ENCODE data around the gene EPG5. TPM values are rescaled to one million over a fixed set of nuclear protein-coding genes. Genes with fewer than 3 reads are reported as not detected.
A peak's percentile ranks its signal among the peaks of the same experiment; 100 is the strongest.

EPG5 gene
- total and polyA plus RNA-seq, 10 of the 15 experiments (the other 5 are each of a cell fraction or from before 2014, with no cell fraction given) = 1.9 to 27.7 (median 9.0) TPM

DNA sequence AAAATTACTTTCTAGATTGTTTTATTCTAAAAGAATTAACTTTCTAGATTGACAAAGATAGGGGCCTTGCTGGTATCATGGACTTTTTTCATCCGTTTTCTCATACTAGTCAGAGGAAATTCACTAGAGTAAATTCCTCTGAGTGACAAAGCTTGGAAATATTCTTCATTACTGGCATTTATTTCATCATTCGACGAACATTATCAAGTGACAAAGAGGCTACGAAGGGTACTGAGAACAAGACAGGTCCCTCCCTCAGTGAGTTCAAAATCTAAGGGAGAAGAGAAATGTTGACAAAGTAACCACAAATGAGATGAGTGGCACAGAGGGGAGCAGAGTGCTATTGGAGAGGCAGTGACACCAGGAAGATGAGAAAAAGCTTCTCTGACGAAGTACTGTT is 4.3 kb downstream of the EPG5 start:
- intact Hi-C loops (cut with micrococcal nuclease; ENCODE audit: unreplicated experiment) (no loop called here), in situ Hi-C loops (cut with MboI) (no loop called here)
- SMC1A ChIA-PET (ENCODE audit: uncharacterized antibody, unreplicated experiment) = interaction anchor here (0.9 to 3.2 kb wide), 6 partner anchors 18 to 275 kb away, joined by 3 to 15 read pairs (median 4); no protein-coding TSS in a partner anchor
- no peak for TF ChIP-seq KAT2A (conservative IDR thresholded peaks at IDR 0.05; ENCODE audit: control insufficient read depth, low read depth, low read length)
- TF ChIP-seq, protein P1, sequence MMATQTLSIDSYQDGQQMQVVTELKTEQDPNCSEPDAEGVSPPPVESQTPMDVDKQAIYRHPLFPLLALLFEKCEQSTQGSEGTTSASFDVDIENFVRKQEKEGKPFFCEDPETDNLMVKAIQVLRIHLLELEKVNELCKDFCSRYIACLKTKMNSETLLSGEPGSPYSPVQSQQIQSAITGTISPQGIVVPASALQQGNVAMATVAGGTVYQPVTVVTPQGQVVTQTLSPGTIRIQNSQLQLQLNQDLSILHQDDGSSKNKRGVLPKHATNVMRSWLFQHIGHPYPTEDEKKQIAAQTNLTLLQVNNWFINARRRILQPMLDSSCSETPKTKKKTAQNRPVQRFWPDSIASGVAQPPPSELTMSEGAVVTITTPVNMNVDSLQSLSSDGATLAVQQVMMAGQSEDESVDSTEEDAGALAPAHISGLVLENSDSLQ (IDR thresholded peaks at IDR 0.05) = peak; percentile 20; the same call in 1 of the 2 replicates
- peaks cover 10% of the 10 kb centered on the region for H3K79me2 ChIP-seq (ENCODE audit: control insufficient read depth, insufficient read depth, low read length)
- ATAC-seq (no peak), DNase-seq (ENCODE audit: low read depth, low spot score) (no peak), FAIRE-seq (no peak)
- no peaks in the 10 kb centered on the region for H4K20me1 ChIP-seq (ENCODE audit: control insufficient read depth, insufficient read depth)
- H3K9me3 ChIP-seq (replicated peaks; ENCODE audit: control insufficient read depth, insufficient read depth, low read length) = no peaks in the 10 kb centered on the region; the same call in 2 of the 3 replicates
- no peaks in the 10 kb centered on the region for H3K36me3 ChIP-seq (ENCODE audit: control insufficient read depth in 2 of 2, insufficient read depth in 2 of 2, low read length in 1 of 2)
- BruUV-seq (replicated peaks) = no TSS peak
- H3K4me3 ChIP-seq = no peak overlapping the region
- 0 out of 2 replicates have a peak overlapping the region, but pooled peaks have one; percentile 9 for H3K4me2 ChIP-seq (ENCODE audit: control insufficient read depth, insufficient read depth)
- CTCF ChIA-PET = interaction anchor here (1.1 to 1.8 kb wide), 5 partner anchors 17 to 275 kb away, joined by 3 to 5 read pairs (median 4); no protein-coding TSS in a partner anchor
- H3K9ac ChIP-seq (ENCODE audit: control insufficient read depth, insufficient read depth, low read length) = no peak overlapping the region
- no peaks in the 10 kb centered on the region for H3K4me1 ChIP-seq (ENCODE audit: control insufficient read depth, insufficient read depth, low read length)
- WGBS (ENCODE audit: insufficient coverage, insufficient replicate concordance, low lambda C conversion rate, missing lambda C conversion rate) = 81% methylated on average over 5 of the region's 5 CpGs
- no peak overlapping the region for H2AFZ ChIP-seq (ENCODE audit: control insufficient read depth, low read depth, low read length)
- H3K27ac ChIP-seq (ENCODE audit: control insufficient read depth, insufficient read depth) = no peak overlapping the region
- POLR2A ChIA-PET = interaction anchor here (0.9 to 1.5 kb wide), 3 partner anchors 9 to 135 kb away, joined by 3 to 5 read pairs (median 3); no protein-coding TSS in a partner anchor
- H3K27me3 ChIP-seq (replicated peaks in 1 of 2; ENCODE audit: control insufficient read depth in 2 of 2, insufficient read depth in 2 of 2, low read length in 1 of 2) = no peaks in the 10 kb centered on the region
- RAD21 ChIA-PET (ENCODE audit: unreplicated experiment) = interaction anchor here (0.6 to 1.7 kb wide), 2 partner anchors 25 to 298 kb away, joined by 3 to 4 read pairs; no protein-coding TSS in a partner anchor

DNA sequence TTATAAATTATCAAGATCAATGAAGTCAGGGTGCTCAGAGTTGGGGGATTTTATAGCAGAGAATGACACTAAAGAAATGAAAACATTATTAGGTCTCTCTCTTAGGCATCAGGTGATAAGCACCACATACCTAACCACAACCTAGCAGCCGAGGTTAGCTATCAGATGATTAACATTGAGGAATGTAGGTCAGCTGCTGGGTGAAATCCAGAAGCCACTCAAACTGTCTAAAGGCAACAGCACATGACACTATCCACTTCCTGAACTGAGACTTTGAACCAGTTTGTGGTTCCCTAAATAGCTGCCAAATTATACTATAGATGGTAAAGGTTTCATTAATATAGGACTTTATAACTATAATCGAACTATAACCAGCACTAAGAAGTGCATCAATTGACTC is 4.7 kb downstream of the EPG5 start:
- Histone ChIP-seq H3K27ac (ENCODE audit: control insufficient read depth, insufficient read depth) (no peak overlapping the region), H4K20me1 (ENCODE audit: control insufficient read depth, insufficient read depth) (no peaks in the 10 kb centered on the region), H3K36me3 (ENCODE audit: control insufficient read depth in 2 of 2, insufficient read depth in 2 of 2, low read length in 1 of 2) (no peaks in the 10 kb centered on the region), H3K9ac (ENCODE audit: control insufficient read depth, insufficient read depth, low read length) (no peak overlapping the region), H3K9me3 (replicated peaks; ENCODE audit: control insufficient read depth, insufficient read depth, low read length) (no peaks in the 10 kb centered on the region; the same call in 2 of the 3 replicates), H2AFZ (ENCODE audit: control insufficient read depth, low read depth, low read length) (no peak overlapping the region), H3K4me1 (ENCODE audit: control insufficient read depth, insufficient read depth, low read length) (no peaks in the 10 kb centered on the region), H3K4me2 (ENCODE audit: control insufficient read depth, insufficient read depth) (no peak overlapping the region), H3K79me2 (ENCODE audit: control insufficient read depth, insufficient read depth, low read length) (peaks cover 10% of the 10 kb centered on the region), H3K27me3 (replicated peaks in 1 of 2; ENCODE audit: control insufficient read depth in 2 of 2, insufficient read depth in 2 of 2, low read length in 1 of 2) (no peaks in the 10 kb centered on the region), H3K4me3 (no peak overlapping the region)
- POLR2A ChIA-PET = interaction anchor here (0.9 kb wide), 1 partner anchor 21 kb away, joined by 3 read pairs; no protein-coding TSS in a partner anchor
- CTCF ChIA-PET = interaction anchor here (0.6 to 1.8 kb wide), 6 partner anchors 17 to 275 kb away, joined by 3 to 5 read pairs (median 4); no protein-coding TSS in a partner anchor
- intact Hi-C loops (cut with micrococcal nuclease; ENCODE audit: unreplicated experiment) (no loop called here), in situ Hi-C loops (cut with MboI) (no loop called here)
- DNase-seq (ENCODE audit: low read depth, low spot score) = peak; percentile 30
- BruUV-seq (replicated peaks) = no TSS peak
- 51% methylated on average over 2 of the region's 2 CpGs for WGBS (ENCODE audit: insufficient coverage, insufficient replicate concordance, low lambda C conversion rate, missing lambda C conversion rate)
- RAD21 ChIA-PET (ENCODE audit: unreplicated experiment) = interaction anchor here (0.6 to 1.7 kb wide), 4 partner anchors 24 to 1961 kb away, joined by 3 to 4 read pairs (median 4); no protein-coding TSS in a partner anchor
- no peak for FAIRE-seq
- peak; percentile 65 for ATAC-seq
- SMC1A ChIA-PET (ENCODE audit: uncharacterized antibody, unreplicated experiment) = interaction anchor here (0.6 to 3.2 kb wide), 7 partner anchors 17 to 274 kb away, joined by 3 to 15 read pairs (median 3); no protein-coding TSS in a partner anchor
- TF ChIP-seq, protein P2, sequence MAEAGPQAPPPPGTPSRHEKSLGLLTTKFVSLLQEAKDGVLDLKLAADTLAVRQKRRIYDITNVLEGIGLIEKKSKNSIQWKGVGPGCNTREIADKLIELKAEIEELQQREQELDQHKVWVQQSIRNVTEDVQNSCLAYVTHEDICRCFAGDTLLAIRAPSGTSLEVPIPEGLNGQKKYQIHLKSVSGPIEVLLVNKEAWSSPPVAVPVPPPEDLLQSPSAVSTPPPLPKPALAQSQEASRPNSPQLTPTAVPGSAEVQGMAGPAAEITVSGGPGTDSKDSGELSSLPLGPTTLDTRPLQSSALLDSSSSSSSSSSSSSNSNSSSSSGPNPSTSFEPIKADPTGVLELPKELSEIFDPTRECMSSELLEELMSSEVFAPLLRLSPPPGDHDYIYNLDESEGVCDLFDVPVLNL (IDR thresholded peaks at IDR 0.05; ENCODE audit: low read depth, low read length) = no peak
- TF ChIP-seq ESRRA (IDR thresholded peaks at IDR 0.05; ENCODE audit: low read length) (no peak), RAD51 (IDR thresholded peaks at IDR 0.05) (peak; percentile 93), ZSCAN29 (IDR thresholded peaks at IDR 0.05) (no peak)
- TF ChIP-seq, protein P3, sequence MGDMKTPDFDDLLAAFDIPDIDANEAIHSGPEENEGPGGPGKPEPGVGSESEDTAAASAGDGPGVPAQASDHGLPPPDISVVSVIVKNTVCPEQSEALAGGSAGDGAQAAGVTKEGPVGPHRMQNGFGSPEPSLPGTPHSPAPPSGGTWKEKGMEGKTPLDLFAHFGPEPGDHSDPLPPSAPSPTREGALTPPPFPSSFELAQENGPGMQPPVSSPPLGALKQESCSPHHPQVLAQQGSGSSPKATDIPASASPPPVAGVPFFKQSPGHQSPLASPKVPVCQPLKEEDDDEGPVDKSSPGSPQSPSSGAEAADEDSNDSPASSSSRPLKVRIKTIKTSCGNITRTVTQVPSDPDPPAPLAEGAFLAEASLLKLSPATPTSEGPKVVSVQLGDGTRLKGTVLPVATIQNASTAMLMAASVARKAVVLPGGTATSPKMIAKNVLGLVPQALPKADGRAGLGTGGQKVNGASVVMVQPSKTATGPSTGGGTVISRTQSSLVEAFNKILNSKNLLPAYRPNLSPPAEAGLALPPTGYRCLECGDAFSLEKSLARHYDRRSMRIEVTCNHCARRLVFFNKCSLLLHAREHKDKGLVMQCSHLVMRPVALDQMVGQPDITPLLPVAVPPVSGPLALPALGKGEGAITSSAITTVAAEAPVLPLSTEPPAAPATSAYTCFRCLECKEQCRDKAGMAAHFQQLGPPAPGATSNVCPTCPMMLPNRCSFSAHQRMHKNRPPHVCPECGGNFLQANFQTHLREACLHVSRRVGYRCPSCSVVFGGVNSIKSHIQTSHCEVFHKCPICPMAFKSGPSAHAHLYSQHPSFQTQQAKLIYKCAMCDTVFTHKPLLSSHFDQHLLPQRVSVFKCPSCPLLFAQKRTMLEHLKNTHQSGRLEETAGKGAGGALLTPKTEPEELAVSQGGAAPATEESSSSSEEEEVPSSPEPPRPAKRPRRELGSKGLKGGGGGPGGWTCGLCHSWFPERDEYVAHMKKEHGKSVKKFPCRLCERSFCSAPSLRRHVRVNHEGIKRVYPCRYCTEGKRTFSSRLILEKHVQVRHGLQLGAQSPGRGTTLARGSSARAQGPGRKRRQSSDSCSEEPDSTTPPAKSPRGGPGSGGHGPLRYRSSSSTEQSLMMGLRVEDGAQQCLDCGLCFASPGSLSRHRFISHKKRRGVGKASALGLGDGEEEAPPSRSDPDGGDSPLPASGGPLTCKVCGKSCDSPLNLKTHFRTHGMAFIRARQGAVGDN (IDR thresholded peaks at IDR 0.05) = no peak
